ENCODE measurements around the gene BANF1.

BANF1 gene

GRCh38 chr11:65972116-65972515 is 30.2 kb upstream of the BANF1 start:
- H3K4me3 ChIP-seq (ENCODE audit: low read length) = no peak overlapping the region
- DNase-seq (ENCODE audit: low read depth) = no peak
- no peak for TF ChIP-seq CTCF (conservative IDR thresholded peaks at IDR 0.05; ENCODE audit: low read length)

- no peak for DNase-seq (ENCODE audit: low read depth)
- H3K4me3 ChIP-seq (ENCODE audit: low read length) = no peak overlapping the region
- no peak for TF ChIP-seq CTCF (conservative IDR thresholded peaks at IDR 0.05; ENCODE audit: low read length)
Observed at GRCh38 chr11:65973439-65974110, 28.7 kb upstream of the BANF1 start.

- TF ChIP-seq CTCF (conservative IDR thresholded peaks at IDR 0.05; ENCODE audit: low read length) = no peak
- no peak overlapping the region for H3K4me3 ChIP-seq (ENCODE audit: low read length)
- DNase-seq (ENCODE audit: low read depth) = no peak
Observed at GRCh38 chr11:65975771-65976170, 26.5 kb upstream of the BANF1 start.

GRCh38 chr11:65976216-65977176 is 25.8 kb upstream of the BANF1 start:
- DNase-seq (ENCODE audit: low read depth) = no peak
- H3K4me3 ChIP-seq (ENCODE audit: low read length) = no peak overlapping the region
- no peak for TF ChIP-seq CTCF (conservative IDR thresholded peaks at IDR 0.05; ENCODE audit: low read length)

- no peak overlapping the region for H3K4me3 ChIP-seq (ENCODE audit: low read length)
- no peak for TF ChIP-seq CTCF (conservative IDR thresholded peaks at IDR 0.05; ENCODE audit: low read length)
- DNase-seq (ENCODE audit: low read depth) = no peak
Observed at GRCh38 chr11:65977621-65978390, 24.5 kb upstream of the BANF1 start.

GRCh38 chr11:65978391-65979238 is 23.7 kb upstream of the BANF1 start:
- no peak for DNase-seq (ENCODE audit: low read depth)
- no peak for TF ChIP-seq CTCF (conservative IDR thresholded peaks at IDR 0.05; ENCODE audit: low read length)
- no peak overlapping the region for H3K4me3 ChIP-seq (ENCODE audit: low read length)

Data from AG10803 (cell line).